H1 (cell line): ENCODE results near the gene TTLL9. TPM values are rescaled to one million over a fixed set of nuclear protein-coding genes. Genes with fewer than 3 reads are reported as not detected.

ENCODE experiments used
- RXRA ChIP-seq: IDR thresholded peaks from 2 replicates; pipeline ENCODE4 v1.6.1; 2011; ENCODE audit warnings: low read depth, mild to moderate bottlenecking, low read length, moderate library complexity; ENCODE audit not compliant: insufficient read depth
- polyA plus RNA-seq, 7 experiments: library from polyadenylated mRNA; depleted of rRNA in 3 of 7; stranded (reverse) in 5 of 7; unstranded in 2 of 7; fragments of >200 nt in 5 of 7; fragments of 200-250 nt in 2 of 7; gene quantifications; 1 replicate in 5 of 7; 2 replicates in 1 of 7; 4 replicates in 1 of 7; pipeline versions ENCODE4 v1.2.1 to v1.2.3, GENCODE V29; 2011 to 2013; ENCODE audit warnings: missing spikeins in 2 of 7, mixed read lengths in 2 of 7
- total RNA-seq: library from RNA; stranded (reverse); fragmentation: NEBNext Ultra II Directional; extraction: Animal tissue kit (Norgen Biotek cat#: 25700); gene quantifications from 2 replicates; pipeline ENCODE4 v1.2.1, GENCODE V29; 2021

TTLL9 gene
- total and polyA plus RNA-seq, 2 of the 8 experiments (the other 6 are each of a cell fraction or from before 2014, with no cell fraction given), result 0.06 TPM; not detected in 1

GRCh38 chr20:31831771-31832306 is 38.6 kb upstream of the TTLL9 start (continued):
- no peak for TF ChIP-seq RXRA
